Inflammatory macrophage (primary cell): ENCODE data around the gene CARD14.
"Not testable (repeated sequence)": the region's sequence is repeated elsewhere in the genome, so short reads cannot be mapped to it uniquely, and the experiment has no call there.

Source experiments
- DNase-seq, 2 donors: peaks; one replicate each; pipeline ENCODE4 v3.0.0-alpha.2; 2020 to 2022

The CARD14 gene

DNA sequence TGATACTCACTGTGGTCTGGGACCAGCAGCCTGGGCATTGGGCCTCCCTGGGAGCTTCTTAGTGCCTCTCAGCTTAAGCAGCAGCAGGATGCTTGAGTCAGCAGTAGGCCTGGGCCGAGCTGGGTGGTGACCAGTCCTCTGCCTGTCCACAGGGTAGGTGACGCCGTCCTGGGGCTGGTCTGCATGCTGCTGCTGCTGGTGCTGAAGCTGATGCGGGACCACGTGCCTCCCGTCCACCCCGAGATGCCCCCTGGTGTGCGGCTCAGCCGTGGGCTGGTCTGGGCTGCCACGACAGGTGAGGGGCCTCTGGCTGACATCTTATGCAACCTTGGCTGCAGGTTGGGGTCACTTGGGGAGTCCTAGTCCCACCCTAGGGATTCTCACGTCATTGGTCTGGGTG lies 57.8 kb downstream of the CARD14 start:
- DNase-seq, result no peak

DNA sequence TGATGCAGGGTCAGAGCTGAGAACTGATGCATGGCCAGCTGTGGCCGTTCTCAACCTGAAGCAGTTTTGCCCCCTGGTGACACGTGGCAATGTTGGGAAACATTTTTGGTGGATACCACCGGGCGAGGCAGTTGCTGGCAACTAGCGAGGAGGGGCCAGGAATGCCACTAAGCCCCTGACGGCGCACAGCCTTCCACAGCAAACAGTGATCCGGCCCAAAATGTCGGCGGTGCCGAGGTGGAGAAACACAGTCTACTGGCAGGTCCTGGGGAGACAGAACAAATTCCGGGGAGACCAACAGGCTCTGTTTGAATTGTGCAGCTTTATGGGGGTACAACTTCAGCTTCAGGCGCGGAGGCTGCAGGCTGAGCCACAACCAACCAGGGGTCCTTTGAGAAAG lies 58.6 kb downstream of the CARD14 start:
- no peak for DNase-seq

- DNase-seq, result no peak
These were observed 59.2 kb downstream of the CARD14 start for GRCh38 chr17:80229011-80229410.

- no peak for DNase-seq
These were observed 62.6 kb downstream of the CARD14 start for GRCh38 chr17:80232438-80232837.

DNA sequence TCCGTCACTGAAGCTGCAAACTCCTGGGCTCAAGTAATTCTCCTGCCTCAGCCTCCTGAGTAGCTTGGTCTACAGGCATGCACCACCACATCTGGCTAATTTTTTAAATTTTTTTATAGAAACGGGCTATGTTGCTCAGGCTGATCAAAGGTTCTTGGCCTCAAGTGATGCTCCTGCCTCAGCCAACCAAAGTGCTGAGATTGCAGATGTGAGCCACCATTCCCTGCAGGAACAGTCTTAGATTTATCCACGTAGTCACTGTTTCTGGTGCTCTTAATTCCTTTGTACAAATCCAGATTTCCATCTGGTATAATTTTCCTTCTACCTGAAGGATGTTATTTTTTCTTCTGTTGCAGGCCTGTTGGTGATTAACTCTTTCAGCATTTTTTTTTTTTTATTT lies 63.4 kb downstream of the CARD14 start:
- DNase-seq, result no peak

DNA sequence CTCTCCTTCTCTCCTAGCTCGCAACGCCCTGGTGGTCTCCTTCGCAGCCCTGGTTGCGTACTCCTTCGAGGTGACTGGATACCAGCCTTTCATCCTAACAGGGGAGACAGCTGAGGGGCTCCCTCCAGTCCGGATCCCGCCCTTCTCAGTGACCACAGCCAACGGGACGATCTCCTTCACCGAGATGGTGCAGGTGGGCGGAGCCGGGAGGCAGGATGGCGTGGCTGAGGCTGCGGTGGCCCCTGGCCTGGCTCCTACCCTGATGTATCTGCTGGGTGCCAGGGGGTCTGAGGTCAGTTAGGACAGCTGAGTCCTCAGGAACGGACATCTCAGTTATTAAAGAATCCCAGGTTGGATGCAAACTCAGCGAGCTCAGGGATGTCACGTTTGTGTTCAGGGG lies 67.1 kb downstream of the CARD14 start:
- no peak for DNase-seq

DNA sequence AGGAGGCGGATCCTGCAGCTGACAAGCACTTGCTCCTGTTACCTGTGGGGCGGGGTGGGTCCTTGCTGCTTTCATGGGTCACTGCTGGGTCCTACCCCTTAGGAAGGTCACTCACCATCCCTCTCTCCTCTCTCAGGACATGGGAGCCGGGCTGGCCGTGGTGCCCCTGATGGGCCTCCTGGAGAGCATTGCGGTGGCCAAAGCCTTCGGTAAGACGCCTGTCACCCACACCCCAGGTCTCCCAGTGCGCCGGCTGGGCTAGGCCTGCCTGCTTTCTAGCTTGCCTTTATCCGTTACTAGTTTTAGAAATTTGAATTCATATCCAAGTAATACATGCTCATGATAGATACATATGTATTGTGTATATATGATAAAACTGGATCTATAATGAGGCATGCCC lies 67.6 kb downstream of the CARD14 start:
- no peak for DNase-seq

DNA sequence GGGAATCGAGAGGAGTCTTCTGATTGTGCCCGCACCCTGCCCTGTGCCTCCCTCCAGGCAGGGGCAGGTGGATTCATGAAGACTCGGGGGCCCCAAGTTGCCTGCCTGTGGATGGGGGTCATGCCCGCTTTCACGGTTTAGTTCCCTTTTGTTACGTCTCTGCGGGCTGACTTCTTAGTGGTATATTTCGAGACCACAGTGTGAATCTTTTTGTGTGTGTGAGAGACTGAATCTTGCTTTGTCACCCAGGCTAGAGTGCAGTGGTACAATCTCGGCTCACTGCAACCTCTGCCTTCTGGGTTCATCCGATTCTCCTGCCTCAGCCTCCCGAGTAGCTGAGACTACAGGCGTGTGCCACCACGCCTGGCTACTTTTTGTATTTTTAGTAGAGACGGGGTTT lies 72.7 kb downstream of the CARD14 start:
- DNase-seq, result no peak

- DNase-seq, result no peak
These were observed 74.0 kb downstream of the CARD14 start for GRCh38 chr17:80243526-80244433.

DNA sequence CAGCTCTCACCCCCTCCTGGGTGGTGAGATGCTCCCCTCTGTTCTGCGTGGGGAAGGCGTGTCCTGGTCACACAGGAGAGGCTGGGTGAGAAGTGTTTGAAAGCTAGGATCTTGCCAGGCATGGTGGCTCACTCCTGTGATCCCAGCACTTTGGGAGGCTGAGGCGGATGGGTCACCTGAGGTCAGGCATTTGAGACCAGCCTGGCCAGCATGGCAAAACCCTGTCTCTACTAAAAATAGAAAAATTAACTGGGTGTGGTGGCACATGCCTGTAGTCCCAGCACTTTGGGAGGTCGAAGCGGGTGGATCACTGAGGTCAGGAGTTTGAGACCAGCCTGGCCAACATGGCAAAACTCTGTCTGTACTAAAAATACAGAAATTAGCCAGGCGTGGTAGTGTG lies 74.6 kb downstream of the CARD14 start:
- DNase-seq, result not testable (repeated sequence)

DNA sequence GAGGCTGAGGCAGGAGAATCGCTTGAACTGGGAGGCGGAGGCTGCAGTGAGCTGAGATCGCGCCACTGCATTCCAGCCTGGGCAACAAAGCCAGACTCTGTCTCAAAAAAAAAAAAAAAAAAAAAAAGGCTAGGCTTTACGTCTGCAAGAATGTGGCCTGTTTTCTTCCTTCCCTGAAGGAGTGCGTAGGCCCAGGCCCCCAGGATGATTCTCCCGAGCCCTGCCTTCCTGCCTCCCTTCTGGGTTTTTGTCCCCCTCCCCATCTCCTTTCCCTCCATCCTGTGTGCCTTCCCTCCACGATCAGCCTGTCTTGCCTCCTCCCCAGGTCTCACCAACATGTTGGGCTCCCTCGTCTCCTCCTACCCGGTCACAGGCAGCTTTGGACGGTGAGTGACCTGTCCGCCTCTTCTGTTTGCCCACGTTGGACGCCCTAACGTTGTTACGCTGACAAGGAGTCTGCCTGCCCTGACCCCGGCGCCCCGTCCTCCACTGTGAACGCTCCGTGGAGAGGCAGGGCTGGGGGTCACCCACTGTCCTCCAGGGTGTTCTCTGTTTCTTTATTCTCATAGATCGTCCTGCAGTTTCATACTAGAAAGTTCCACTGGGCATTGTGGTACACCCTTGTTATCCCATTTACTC lies 75.2 kb downstream of the CARD14 start:
- DNase-seq, result no peak

DNA sequence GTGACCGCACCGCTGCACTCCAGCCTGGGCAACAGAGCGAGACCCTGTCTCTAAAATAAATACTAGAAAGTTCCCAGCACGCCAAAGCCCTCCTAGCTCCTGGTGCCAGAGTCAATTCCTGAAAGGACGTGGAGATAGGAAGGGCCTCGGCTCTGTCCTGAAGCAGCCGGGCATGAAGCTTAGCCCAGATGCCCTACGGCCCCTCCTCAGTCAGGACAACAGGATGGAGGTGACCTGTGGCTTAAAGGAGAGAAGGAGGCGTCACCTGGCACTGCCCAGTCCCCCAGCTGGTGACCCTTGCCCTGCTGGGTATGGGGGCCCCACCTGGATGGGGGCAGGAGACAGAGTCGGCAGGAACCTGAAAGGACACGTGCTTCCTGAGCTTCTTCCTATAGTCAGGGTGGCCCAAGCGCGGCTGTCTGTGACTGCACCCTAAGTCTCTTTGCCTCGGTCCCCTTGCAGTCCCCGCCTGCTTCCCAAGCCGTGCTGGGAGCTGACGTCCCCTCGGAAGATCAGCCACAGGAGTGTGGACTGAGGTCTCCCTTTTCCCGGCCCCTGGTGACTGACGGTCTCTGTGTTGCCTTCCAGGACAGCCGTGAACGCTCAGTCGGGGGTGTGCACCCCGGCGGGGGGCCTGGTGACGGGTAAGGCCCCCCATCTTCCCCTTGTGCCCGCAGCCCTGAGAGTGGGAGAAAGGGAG lies 75.9 kb downstream of the CARD14 start:
- DNase-seq, result no peak

- DNase-seq, result no peak
These were observed 76.4 kb downstream of the CARD14 start for GRCh38 chr17:80246266-80246681.

DNA sequence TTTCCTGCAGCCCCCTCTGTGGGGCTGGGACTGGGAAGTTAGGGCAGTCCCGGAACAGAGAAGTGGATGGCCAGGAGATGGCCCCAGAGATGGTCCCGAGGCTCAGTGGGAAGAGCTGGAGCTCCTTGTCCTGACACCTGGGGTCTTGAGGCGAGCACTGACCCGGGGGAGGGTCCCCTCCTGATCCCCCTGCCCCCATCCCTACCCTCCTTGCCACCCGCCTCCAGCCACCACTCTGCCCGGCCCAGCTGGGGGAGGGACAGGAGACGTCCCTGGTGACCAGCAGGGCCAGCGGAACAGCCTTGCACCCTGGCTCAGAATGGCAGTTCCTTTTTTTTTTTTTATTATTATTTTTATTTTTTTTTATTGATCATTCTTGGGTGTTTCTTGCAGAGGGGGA lies 76.9 kb downstream of the CARD14 start:
- no peak for DNase-seq

GRCh38 chr17:80247561-80247960 lies 77.7 kb downstream of the CARD14 start:
- DNase-seq, result no peak

DNA sequence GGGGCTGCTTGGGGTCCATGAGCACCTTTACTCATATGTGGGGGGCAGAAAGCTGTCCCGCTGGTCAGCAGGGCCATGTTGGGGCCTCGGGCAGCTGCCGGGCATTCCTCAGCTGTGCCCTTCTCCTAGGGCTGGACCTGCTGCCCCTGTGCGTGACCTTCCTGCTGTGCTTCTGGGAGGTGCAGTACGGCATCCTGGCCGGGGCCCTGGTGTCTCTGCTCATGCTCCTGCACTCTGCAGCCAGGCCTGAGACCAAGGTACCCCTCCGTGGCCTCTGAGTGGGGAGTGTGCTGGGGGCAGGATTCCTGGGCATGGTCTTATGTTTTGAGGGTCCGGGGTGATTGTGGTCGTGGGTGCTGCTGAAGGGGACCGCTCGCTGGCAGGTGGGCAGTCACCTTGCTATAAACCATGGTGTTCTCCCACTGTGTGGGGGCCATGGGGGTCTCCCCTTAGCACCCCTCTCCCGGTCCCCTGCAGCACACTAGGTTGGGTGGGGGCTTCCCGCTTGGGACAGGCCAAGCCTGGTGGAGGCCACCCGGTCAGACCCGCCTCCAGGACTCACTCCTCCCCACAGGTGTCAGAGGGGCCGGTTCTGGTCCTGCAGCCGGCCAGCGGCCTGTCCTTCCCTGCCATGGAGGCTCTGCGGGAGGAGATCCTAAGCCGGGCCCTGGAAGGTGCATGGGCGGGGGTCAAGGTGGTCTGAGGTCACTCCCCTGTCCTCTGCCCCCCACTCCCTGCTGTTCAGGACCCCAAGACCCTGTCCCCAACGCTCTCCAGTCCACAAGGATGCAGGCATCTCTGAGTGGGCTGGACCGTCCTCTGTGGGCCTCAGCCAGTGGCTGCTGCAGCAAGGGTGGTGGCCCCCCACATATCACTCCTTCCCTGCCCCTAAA lies 78.4 kb downstream of the CARD14 start:
- no peak for DNase-seq

DNA sequence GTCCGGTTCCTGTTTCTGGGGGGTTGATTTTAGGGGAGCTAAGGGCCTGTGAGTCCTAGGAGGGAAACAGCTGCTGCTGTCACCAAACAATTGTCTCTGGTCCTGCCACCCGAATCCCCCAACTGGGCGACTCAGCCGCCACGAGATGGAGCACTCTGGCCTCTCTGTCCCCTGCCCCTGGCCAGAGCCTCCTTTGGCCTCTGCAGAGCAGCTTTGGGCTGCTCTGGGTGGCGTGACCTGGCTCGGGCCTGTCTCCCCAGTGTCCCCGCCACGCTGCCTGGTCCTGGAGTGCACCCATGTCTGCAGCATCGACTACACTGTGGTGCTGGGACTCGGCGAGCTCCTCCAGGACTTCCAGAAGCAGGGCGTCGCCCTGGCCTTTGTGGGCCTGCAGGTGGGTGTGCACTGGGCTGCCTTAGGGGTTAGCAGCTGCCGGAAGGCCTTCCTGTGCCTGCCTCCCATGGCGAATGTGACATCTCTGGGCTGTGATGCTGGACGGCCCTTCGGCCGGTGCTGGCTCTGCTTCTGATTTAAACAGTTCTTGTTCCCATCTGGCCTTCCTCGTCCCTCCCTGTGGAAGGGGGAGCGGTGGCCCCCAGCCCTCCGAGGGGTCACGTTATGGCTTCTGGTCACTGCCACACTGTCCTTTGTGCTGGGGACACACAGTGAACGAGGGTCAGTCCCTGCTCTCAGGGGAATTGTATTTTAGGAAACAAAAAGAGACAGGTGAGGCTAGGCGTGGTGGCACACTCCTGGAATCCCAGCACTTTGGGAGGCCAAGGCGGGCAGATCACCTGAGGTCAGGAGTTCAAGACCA lies 79.3 kb downstream of the CARD14 start:
- no peak for DNase-seq

- DNase-seq, result no peak
These were observed 82.1 kb downstream of the CARD14 start for GRCh38 chr17:80251966-80252365.

- peak in 1 of 2 donors; percentile 29 for DNase-seq
These were observed 83.0 kb downstream of the CARD14 start for GRCh38 chr17:80252871-80253270.

GRCh38 chr17:80253631-80254395 lies 84.0 kb downstream of the CARD14 start:
- DNase-seq, result no peak
